ENCODE results near the gene NR1H3.

NR1H3 gene

GRCh38 chr11:47244448-47245350 lies 13.1 kb upstream of the NR1H3 start:
- DNase-seq = no peak

- no peak for DNase-seq
Observed at GRCh38 chr11:47245611-47246357, 12.0 kb upstream of the NR1H3 start.

- DNase-seq = no peak
Observed at GRCh38 chr11:47247502-47247901, 10.3 kb upstream of the NR1H3 start.

- DNase-seq = no peak
Observed at GRCh38 chr11:47248304-47248663, 9.5 kb upstream of the NR1H3 start.

- DNase-seq = peak; percentile 88
Observed at GRCh38 chr11:47248664-47249377, 9.0 kb upstream of the NR1H3 start, which contains the start of gene ACP2. ACP2 (minus strand) TSS chr11:47248814; CDS start chr11:47248789, 25 bp downstream.

- DNase-seq = no peak
Observed at GRCh38 chr11:47249378-47249715, 8.4 kb upstream of the NR1H3 start.

- DNase-seq = no peak
Observed at GRCh38 chr11:47251751-47252150, 6.0 kb upstream of the NR1H3 start.

- DNase-seq = no peak
Observed at GRCh38 chr11:47253660-47254059, 4.1 kb upstream of the NR1H3 start.

GRCh38 chr11:47254386-47254785 lies 3.4 kb upstream of the NR1H3 start:
- DNase-seq = no peak

- no peak for DNase-seq
Observed at GRCh38 chr11:47256374-47256773, 1.4 kb upstream of the NR1H3 start.

- no peak for DNase-seq
Observed at GRCh38 chr11:47257177-47257516, 649 bp upstream of the NR1H3 start.

GRCh38 chr11:47258317-47258902 lies 614 bp downstream of the NR1H3 start:
- DNase-seq = no peak

GRCh38 chr11:47259232-47259977 lies 1.6 kb downstream of the NR1H3 start:
- DNase-seq = peak; percentile 15

GRCh38 chr11:47260366-47260765 lies 2.6 kb downstream of the NR1H3 start:
- no peak for DNase-seq

- no peak for DNase-seq
Observed at GRCh38 chr11:47261291-47261800, 3.5 kb downstream of the NR1H3 start.

GRCh38 chr11:47264119-47264518 lies 6.3 kb downstream of the NR1H3 start:
- DNase-seq = no peak

- DNase-seq = no peak
Observed at GRCh38 chr11:47264521-47264920, 6.7 kb downstream of the NR1H3 start.

GRCh38 chr11:47267876-47268275 lies 10.1 kb downstream of the NR1H3 start:
- DNase-seq = no peak

GRCh38 chr11:47268448-47269001 lies 10.7 kb downstream of the NR1H3 start:
- DNase-seq = no peak

- peak; percentile 94 for DNase-seq
Observed at GRCh38 chr11:47269002-47269828, 11.4 kb downstream of the NR1H3 start.

- DNase-seq = peak; percentile 93
Observed at GRCh38 chr11:47269829-47270305, 12.1 kb downstream of the NR1H3 start, which contains the start of gene MADD. MADD (plus strand) TSS chr11:47270133.

All from NCI-H2171 treated with DMSO at 0.1 percent for 48 hours (cell line).